Jurkat, Clone E6-1 (cell line): ENCODE results near the gene CEP89.
"Not testable (repeated sequence)": the region's sequence is repeated elsewhere in the genome, so short reads cannot be mapped to it uniquely, and the experiment has no call there.

Experiments
- DNase-seq: peaks from one replicate; pipeline ENCODE4 v3.0.0-alpha.2; 2011; ENCODE audit warnings: low read depth, low spot score
- H3K4me3 ChIP-seq: 2 replicates; pipeline ENCODE4 v1.5.1; 2011; ENCODE audit warnings: mild to moderate bottlenecking, low read length, control low read depth, moderate library complexity

CEP89 gene

GRCh38 chr19:32876919-32877285 lies 94.9 kb downstream of the CEP89 start:
- H3K4me3 ChIP-seq = no peak overlapping the region
- no peak for DNase-seq

GRCh38 chr19:32876236-32876918 lies 95.4 kb downstream of the CEP89 start:
- no peak for DNase-seq
- H3K4me3 ChIP-seq = no peak overlapping the region

GRCh38 chr19:32875428-32875827 lies 96.3 kb downstream of the CEP89 start:
- DNase-seq = no peak
- no peak overlapping the region for H3K4me3 ChIP-seq

DNA sequence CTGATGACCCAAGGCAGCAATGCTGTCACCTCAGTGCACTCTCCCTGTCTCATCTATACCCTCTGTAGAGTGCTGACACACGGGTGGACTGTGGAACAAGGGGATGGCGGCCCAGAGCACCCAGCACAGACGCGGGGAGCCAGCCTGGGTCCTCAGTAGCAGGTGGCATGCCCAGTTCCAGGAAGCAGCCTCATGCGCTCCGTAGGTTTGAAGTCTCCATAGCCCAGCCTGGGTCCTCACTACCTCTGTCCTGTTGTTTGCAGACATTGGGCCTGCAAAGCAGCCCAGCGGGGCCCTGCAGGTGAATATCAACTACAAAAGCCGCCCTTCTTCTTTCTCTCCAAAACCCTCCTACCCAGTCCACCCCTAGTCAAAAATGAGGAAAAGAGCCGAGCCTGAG lies 97.2 kb downstream of the CEP89 start:
- no peak overlapping the region for H3K4me3 ChIP-seq
- no peak for DNase-seq

DNA sequence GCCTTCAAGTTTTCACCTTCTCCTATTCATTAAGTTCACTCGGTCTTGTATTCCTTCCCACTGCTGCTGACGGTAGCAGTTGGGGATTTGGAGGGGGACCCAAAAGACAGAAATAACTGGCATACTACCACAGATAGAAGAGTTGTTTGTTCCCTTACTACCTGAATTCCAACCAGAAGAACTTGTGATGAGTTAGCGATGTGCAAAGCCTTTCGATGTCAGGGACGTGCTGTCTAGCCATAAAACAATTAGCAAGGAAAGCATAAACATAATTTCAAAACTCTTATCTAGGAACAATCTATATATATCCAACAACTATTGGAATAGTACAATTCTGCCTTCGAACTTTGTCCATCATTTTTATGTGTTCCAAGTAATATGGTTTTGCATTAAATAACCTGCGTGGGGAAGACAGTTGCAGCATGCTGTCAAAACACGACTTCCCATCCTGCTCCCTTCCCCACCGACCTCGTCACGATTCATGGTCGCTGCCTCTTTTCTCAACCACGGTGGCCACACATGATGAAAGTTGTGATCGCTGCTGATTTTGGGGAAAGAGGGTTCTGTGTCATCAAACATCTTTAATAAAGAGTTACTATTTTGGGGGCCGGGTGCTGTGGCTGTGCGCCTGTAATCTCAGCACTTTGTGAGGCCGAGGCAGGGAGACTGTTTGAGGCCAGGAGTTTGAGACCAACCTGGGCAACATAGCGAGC lies 98.4 kb downstream of the CEP89 start:
- H3K4me3 ChIP-seq = no peak overlapping the region
- no peak for DNase-seq

DNA sequence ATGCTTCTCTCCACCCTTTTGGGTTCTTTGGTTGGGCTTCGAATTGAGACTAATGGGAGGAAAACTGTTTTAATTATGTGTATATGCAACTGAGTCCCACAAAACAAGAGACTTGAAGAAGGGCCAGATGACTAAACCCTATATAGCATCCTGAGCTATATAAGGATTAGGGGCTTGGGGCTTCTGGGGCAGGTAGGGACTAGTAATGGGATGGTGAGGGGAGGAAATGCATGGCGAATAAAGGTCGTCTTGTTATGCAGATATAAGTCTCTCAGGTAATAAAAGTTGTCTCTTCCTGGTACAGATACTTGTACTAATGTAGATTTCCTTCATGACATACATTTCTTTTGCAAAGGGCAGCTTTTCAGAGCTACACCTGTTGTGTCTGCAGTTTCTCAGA lies 99.4 kb downstream of the CEP89 start:
- no peak overlapping the region for H3K4me3 ChIP-seq
- DNase-seq = no peak

DNA sequence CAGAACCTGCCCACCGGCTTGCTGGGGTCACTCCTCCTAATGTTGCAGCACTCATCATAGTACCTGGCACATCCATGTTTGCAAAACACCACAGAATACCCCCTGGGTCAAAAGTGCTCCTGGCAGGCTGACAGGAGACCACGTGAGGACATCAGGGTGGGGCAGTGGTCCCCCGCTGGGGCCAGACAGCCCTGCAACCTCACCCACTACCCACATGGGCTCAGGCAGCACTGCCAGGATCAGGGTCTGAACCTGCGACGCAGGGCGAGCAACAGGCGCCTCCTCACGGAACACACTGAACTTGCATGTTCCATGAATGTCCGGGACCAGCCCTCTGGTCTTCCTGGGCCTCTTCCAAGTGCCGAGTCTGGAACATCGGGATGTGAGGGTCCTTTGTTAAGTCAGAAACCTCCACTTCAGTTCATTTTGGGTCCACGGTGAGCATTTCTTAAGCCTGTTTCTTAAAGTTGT lies 100.7 kb downstream of the CEP89 start:
- H3K4me3 ChIP-seq = no peak overlapping the region

DNA sequence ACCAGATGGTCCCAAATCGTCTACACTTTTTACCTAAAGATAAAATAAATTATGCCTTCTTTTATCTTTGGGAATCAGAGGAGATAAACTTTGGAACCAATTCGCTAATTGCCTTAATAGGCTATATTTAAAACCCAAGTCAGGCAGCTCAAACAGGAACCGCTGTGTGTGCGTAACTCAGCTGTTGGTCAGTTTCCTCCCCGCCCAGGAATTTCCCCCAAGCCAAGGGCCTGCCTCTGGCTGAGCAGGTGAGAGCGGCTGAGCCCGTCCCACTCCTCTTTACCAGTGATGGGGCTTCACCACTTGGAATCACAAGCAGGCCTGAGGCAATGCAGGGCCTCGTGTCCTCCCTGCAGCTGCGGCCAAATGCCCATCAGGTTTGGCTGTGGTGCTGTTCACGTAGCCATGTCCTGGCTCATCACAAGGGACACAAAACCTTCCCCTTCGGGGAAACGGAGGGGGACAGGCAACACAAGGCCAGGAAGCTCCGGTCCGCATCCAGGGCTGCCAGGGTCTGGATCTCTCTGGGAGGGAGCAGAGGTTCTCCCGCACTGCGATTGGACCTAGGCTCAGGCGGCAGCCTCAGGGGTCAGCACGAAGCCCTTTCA lies 101.7 kb downstream of the CEP89 start:
- no peak for DNase-seq
- H3K4me3 ChIP-seq = no peak overlapping the region

More for the DNA sequence above, 100.7 kb downstream of the CEP89 start:
- no peak for DNase-seq

GRCh38 chr19:32869369-32869965 lies 102.3 kb downstream of the CEP89 start, which contains the start of gene SLC7A9:
Gene SLC7A9 (minus strand): TSS chr19:32869767. CDS start chr19:32868534, 1,233 bp downstream.
- no peak for DNase-seq
- H3K4me3 ChIP-seq = no peak within 1 kb of the TSS

- H3K4me3 ChIP-seq = no peak overlapping the region
- no peak for DNase-seq
Measured at GRCh38 chr19:32868206-32868950, 103.4 kb downstream of the CEP89 start.

- DNase-seq, H3K4me3 ChIP-seq: not testable (repeated sequence)
Measured at GRCh38 chr19:32867436-32867835, 104.3 kb downstream of the CEP89 start.

DNA sequence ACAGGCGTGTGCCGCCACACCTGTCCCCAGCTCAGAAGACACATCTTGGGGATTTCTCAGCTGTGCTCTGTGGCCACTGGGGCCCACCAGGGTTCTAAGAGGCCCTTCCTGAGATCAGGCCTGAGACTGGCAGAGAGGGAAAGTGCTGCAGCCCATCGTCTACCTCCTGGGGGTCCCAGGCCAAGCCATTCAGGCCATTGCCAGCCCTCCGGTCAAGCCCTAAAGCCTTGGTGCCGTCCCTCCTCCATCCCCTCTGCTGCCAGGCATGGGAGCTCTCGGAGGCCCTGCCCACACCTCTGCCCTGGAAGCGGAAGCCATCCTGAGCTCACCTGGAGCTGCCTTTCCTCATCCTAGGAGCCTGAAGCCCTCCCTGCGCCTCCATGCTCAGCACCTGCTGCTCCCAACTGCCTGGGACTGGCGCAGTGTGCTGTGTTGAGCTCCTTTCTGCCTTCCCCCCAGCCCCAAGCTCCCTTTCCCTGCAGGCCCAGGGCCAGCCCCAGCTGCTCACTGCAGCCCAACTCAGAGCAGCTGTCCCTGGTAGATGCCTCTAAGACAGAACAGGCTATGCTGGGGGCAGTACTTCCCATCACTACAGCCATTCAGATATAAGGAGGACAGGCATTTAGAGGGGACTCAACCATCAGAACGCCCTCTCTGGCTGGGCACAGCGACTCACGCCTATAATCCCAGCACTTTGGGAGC lies 105.0 kb downstream of the CEP89 start:
- DNase-seq = no peak
- no peak overlapping the region for H3K4me3 ChIP-seq

GRCh38 chr19:32866061-32866460 lies 105.7 kb downstream of the CEP89 start:
- no peak overlapping the region for H3K4me3 ChIP-seq
- no peak for DNase-seq

- no peak overlapping the region for H3K4me3 ChIP-seq
- DNase-seq = no peak
Measured at GRCh38 chr19:32865326-32865725, 106.4 kb downstream of the CEP89 start.

- H3K4me3 ChIP-seq = no peak overlapping the region
- DNase-seq = no peak
Measured at GRCh38 chr19:32864318-32865007, 107.3 kb downstream of the CEP89 start.

DNA sequence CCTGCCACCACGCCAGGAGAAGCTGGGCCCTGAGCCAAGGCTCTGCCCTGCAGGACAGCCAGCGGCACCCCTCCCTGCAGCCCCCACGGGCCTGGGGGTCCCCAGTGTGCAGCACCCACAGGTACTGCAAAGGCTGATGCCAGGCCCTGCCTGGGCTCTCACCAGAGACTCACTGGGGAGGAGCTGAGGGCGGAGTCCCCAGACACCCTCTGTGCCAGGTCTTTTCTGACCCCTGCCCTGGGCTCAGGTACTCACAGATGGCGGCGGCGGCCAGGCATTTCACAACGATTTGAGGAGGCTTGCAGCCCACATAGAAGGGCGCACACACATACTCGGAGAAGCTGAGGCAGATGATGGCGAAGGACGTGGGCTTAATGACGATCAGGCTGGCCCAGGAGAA lies 107.9 kb downstream of the CEP89 start:
- DNase-seq = no peak
- no peak overlapping the region for H3K4me3 ChIP-seq

DNA sequence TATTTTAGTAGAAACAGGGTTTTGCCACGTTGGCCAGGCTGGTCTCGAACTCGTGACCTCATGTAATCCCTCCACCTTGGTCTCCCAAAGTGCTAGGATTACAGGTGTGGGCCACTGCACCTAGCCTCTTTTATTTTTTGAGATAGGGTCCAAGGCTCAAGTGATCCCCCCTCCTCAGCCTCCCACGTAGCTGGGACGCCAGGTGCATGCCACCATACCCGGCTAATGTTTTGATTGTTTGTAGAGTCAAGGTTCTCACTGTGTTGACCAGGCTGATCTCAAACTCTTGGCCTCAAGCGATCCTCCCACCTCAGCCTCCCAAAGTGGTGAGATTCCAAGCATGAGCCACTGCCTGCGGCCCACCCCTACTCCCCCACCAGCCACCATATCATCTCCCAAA lies 108.5 kb downstream of the CEP89 start:
- no peak overlapping the region for H3K4me3 ChIP-seq
- DNase-seq = no peak

- H3K4me3 ChIP-seq = no peak overlapping the region
- no peak for DNase-seq
Measured at GRCh38 chr19:32862741-32863140, 109.0 kb downstream of the CEP89 start.
